Measurements from ENCODE around the gene HLA-DMB.

DNA sequence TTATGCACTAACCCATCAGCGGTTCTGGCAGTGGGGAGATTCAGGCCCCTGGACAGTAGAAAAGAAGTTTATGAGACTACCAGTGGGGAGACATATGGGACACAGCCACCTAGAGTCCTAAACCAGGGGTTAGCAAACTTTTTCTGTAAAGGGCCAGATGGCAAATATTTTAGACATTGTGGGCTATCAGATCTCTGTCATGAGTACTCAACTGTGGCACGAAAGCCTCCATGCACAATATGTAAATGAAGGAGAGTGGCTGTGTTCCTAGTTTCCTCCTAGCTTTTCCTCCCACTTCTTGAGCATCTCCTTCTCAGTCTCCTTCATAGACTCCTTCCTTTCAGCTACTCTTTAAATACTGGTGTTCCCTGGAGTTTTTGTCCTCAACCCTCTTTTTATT is 15.3 kb upstream of the HLA-DMB start:
- TF ChIP-seq, protein P1, sequence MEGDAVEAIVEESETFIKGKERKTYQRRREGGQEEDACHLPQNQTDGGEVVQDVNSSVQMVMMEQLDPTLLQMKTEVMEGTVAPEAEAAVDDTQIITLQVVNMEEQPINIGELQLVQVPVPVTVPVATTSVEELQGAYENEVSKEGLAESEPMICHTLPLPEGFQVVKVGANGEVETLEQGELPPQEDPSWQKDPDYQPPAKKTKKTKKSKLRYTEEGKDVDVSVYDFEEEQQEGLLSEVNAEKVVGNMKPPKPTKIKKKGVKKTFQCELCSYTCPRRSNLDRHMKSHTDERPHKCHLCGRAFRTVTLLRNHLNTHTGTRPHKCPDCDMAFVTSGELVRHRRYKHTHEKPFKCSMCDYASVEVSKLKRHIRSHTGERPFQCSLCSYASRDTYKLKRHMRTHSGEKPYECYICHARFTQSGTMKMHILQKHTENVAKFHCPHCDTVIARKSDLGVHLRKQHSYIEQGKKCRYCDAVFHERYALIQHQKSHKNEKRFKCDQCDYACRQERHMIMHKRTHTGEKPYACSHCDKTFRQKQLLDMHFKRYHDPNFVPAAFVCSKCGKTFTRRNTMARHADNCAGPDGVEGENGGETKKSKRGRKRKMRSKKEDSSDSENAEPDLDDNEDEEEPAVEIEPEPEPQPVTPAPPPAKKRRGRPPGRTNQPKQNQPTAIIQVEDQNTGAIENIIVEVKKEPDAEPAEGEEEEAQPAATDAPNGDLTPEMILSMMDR (IDR thresholded peaks at IDR 0.05 in 4 of 5, conservative IDR thresholded peaks at IDR 0.05 in 1 of 5): no peak
- TF ChIP-seq POLR2A (IDR thresholded peaks at IDR 0.05): no peak
